ENCODE measurements around the gene CCDC30. TPM values are rescaled to one million over a fixed set of nuclear protein-coding genes. Genes with fewer than 3 reads are reported as not detected.

The CCDC30 gene
- total and polyA plus RNA-seq, 10 of the 15 experiments (the other 5 are each of a cell fraction or from before 2014, with no cell fraction given): 0.46 to 1.8 (median 1.0) TPM

- DNase-seq (ENCODE audit: low read depth, low spot score) (no peak), ATAC-seq (no peak)
- intact Hi-C loops (cut with micrococcal nuclease; ENCODE audit: unreplicated experiment): no loop called here
Measured at GRCh38 chr1:42504535-42505128, 41.5 kb downstream of the CCDC30 start.

More at GRCh38 chr1:42504535-42505128, 41.5 kb downstream of the CCDC30 start:
- TF ChIP-seq, protein P1, sequence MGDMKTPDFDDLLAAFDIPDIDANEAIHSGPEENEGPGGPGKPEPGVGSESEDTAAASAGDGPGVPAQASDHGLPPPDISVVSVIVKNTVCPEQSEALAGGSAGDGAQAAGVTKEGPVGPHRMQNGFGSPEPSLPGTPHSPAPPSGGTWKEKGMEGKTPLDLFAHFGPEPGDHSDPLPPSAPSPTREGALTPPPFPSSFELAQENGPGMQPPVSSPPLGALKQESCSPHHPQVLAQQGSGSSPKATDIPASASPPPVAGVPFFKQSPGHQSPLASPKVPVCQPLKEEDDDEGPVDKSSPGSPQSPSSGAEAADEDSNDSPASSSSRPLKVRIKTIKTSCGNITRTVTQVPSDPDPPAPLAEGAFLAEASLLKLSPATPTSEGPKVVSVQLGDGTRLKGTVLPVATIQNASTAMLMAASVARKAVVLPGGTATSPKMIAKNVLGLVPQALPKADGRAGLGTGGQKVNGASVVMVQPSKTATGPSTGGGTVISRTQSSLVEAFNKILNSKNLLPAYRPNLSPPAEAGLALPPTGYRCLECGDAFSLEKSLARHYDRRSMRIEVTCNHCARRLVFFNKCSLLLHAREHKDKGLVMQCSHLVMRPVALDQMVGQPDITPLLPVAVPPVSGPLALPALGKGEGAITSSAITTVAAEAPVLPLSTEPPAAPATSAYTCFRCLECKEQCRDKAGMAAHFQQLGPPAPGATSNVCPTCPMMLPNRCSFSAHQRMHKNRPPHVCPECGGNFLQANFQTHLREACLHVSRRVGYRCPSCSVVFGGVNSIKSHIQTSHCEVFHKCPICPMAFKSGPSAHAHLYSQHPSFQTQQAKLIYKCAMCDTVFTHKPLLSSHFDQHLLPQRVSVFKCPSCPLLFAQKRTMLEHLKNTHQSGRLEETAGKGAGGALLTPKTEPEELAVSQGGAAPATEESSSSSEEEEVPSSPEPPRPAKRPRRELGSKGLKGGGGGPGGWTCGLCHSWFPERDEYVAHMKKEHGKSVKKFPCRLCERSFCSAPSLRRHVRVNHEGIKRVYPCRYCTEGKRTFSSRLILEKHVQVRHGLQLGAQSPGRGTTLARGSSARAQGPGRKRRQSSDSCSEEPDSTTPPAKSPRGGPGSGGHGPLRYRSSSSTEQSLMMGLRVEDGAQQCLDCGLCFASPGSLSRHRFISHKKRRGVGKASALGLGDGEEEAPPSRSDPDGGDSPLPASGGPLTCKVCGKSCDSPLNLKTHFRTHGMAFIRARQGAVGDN (IDR thresholded peaks at IDR 0.05): no peak
- TF ChIP-seq SUPT20H (IDR thresholded peaks at IDR 0.05; ENCODE audit: borderline replicate concordance, control insufficient read depth, low read depth, low read length) (no peak), SPI1 (IDR thresholded peaks at IDR 0.05; ENCODE audit: borderline replicate concordance, insufficient read depth, low read depth, low read length) (no peak), E2F8 (IDR thresholded peaks at IDR 0.05; ENCODE audit: low read depth, partially characterized antibody) (no peak), SUZ12 (IDR thresholded peaks at IDR 0.05; ENCODE audit: unreplicated experiment) (no peak), ZNF622 (IDR thresholded peaks at IDR 0.05) (no peak), NFYA (IDR thresholded peaks at IDR 0.05; ENCODE audit: borderline replicate concordance, low read depth, low read length) (no peak), RFX5 (IDR thresholded peaks at IDR 0.05; ENCODE audit: low read depth, low read length) (no peak), MEF2B (IDR thresholded peaks at IDR 0.05; ENCODE audit: partially characterized antibody, poor library complexity, severe bottlenecking) (no peak), RELA (IDR thresholded peaks at IDR 0.05; ENCODE audit: borderline replicate concordance, partially characterized antibody) (no peak), GABPA (IDR thresholded peaks at IDR 0.05; ENCODE audit: low read depth) (no peak), POLR2AphosphoS5 (IDR thresholded peaks at IDR 0.05; ENCODE audit: low read length) (no peak), SREBF2 (IDR thresholded peaks at IDR 0.05; ENCODE audit: low read length) (no peak)
- TF ChIP-seq, protein P2, sequence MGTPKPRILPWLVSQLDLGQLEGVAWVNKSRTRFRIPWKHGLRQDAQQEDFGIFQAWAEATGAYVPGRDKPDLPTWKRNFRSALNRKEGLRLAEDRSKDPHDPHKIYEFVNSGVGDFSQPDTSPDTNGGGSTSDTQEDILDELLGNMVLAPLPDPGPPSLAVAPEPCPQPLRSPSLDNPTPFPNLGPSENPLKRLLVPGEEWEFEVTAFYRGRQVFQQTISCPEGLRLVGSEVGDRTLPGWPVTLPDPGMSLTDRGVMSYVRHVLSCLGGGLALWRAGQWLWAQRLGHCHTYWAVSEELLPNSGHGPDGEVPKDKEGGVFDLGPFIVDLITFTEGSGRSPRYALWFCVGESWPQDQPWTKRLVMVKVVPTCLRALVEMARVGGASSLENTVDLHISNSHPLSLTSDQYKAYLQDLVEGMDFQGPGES (IDR thresholded peaks at IDR 0.05): no peak
- H2AFZ ChIP-seq (ENCODE audit: control insufficient read depth, low read depth, low read length): no peak overlapping the region
- 68% methylated on average over 2 of the region's 2 CpGs for WGBS (ENCODE audit: insufficient coverage, insufficient replicate concordance, low lambda C conversion rate, missing lambda C conversion rate)
- H3K36me3 ChIP-seq (ENCODE audit: control insufficient read depth in 2 of 2, insufficient read depth in 2 of 2, low read length in 1 of 2): no peaks in the 10 kb centered on the region
- BruUV-seq (replicated peaks): no TSS peak
- no peaks in the 10 kb centered on the region for H3K27me3 ChIP-seq (replicated peaks in 1 of 2; ENCODE audit: control insufficient read depth in 2 of 2, insufficient read depth in 2 of 2, low read length in 1 of 2)
- no peaks in the 10 kb centered on the region for H3K79me2 ChIP-seq (ENCODE audit: control insufficient read depth, insufficient read depth, low read length)
- no peak overlapping the region for H3K4me2 ChIP-seq (ENCODE audit: control insufficient read depth, insufficient read depth)
- no peak overlapping the region for H3K27ac ChIP-seq (ENCODE audit: control insufficient read depth, insufficient read depth)
- no peak for FAIRE-seq
- H3K9ac ChIP-seq (ENCODE audit: control insufficient read depth, insufficient read depth, low read length): no peak overlapping the region
- in situ Hi-C loops (cut with MboI): no loop called here
- ChIA-PET POLR2A (no interaction called here), CTCF (interaction anchor here (1.3 kb wide), 1 partner anchor 9 kb away, joined by 3 read pairs; no protein-coding TSS in a partner anchor), SMC1A (ENCODE audit: uncharacterized antibody, unreplicated experiment) (no interaction called here), RAD21 (ENCODE audit: unreplicated experiment) (no interaction called here)
- H3K4me3 ChIP-seq: no peak overlapping the region
- no peaks in the 10 kb centered on the region for H3K4me1 ChIP-seq (ENCODE audit: control insufficient read depth, insufficient read depth, low read length)
- peaks cover 3% of the 10 kb centered on the region; the same call in 2 of the 3 replicates for H3K9me3 ChIP-seq (replicated peaks; ENCODE audit: control insufficient read depth, insufficient read depth, low read length)
- no peaks in the 10 kb centered on the region for H4K20me1 ChIP-seq (ENCODE audit: control insufficient read depth, insufficient read depth)

Measured in GM12878 (cell line).